Measurements from ENCODE around the gene RICTOR. TPM values are rescaled to one million over a fixed set of nuclear protein-coding genes. Genes with fewer than 3 reads are reported as not detected.

RICTOR gene
- total and polyA plus RNA-seq, 2 donors (not counting 3 experiments of a cell fraction or from before 2014, with no cell fraction given) = 9.2 to 38.0 TPM

DNA sequence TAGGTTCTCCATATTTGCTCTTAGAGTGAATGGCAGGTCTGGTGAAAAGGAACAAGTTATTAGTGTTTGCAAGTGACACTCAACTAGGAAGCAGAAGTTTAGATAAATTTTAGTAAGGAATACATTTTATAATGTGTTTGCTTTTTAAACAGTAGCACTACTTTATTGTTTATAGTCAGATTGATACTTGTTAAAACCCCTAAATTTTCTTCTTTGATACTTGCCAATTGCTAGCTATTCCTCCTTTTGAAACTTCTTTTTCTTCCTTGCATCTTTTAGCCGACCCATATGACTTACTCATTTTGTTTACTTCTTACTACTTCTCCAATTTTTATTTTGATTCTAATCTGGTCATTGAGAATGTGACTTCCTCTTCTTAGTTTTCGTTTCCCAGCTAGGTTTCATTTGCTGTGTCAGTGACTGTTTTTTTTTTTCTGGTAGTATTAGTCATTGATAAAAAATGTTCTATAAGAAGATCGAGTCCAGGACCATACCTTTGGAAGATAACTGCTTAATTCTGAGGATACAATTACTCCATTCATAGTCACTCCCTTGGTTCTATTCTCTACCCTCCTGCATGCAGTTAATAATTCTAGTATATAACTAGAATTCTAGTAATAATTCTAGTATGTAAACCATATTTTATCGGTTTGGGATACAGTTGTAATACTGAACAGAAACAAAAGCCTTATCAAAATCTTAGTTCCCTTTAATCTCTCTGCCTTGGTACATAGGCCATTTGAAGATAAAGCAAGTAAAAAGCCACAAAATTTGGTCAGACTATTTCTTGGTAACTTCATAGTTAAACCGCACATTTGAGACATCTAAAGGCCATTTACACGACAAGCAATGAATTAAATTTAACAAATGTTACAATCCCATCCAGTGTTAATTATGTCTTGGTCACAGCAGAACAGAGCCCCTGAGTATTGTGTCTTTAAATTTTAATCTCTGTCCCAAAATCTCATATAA, 2.8 kb upstream of the RICTOR start:
- BruUV-seq (replicated peaks) = no TSS peak
- no peak for FAIRE-seq
- Histone ChIP-seq H4K20me1 (replicated peaks; ENCODE audit: control insufficient read depth, extremely low read depth, insufficient read depth, low read length) (no peaks in the 10 kb centered on the region), H3K36me3 (ENCODE audit: control insufficient read depth in 2 of 2, extremely low read depth in 1 of 2, insufficient read depth in 2 of 2, low read length in 2 of 2) (no peaks in the 10 kb centered on the region), H3K4me1 (ENCODE audit: control insufficient read depth, extremely low read depth, insufficient read depth, low read length) (peaks cover 39% of the 10 kb centered on the region), H2AFZ (ENCODE audit: low read depth, low read length) (no peak overlapping the region), H3K9ac (replicated peaks; ENCODE audit: extremely low read depth, insufficient read depth, low read length) (peak overlapping the region; percentile 18), H3K9me1 (replicated peaks; ENCODE audit: control insufficient read depth, extremely low read depth, insufficient read depth, low read length) (no peaks in the 10 kb centered on the region), H3K27ac (ENCODE audit: insufficient read depth, low read depth, low read length) (peak overlapping the region; percentile 52), H3K27me3 (ENCODE audit: control insufficient read depth in 2 of 2, insufficient read depth in 2 of 2, low read length in 2 of 2) (no peaks in the 10 kb centered on the region), H3K4me2 (ENCODE audit: insufficient read depth, low read length) (peak overlapping the region; percentile 99), H3K79me2 (ENCODE audit: control insufficient read depth, insufficient read depth, low read length) (peaks cover 21% of the 10 kb centered on the region), H3K4me3 (replicated peaks in 1 of 3; ENCODE audit: insufficient read depth in 1 of 3, low read depth in 1 of 3, low read length in 3 of 3) (peak overlapping the region in 1 of 3 experiments; percentile 36), H3K9me3 (replicated peaks; ENCODE audit: control insufficient read depth, insufficient read depth, low read length) (no peaks in the 10 kb centered on the region)
- ChIA-PET POLR2A (interaction anchor here (0.6 kb wide), 1 partner anchor 71 kb away, joined by 6 read pairs; no protein-coding TSS in a partner anchor), CTCF (interaction anchor here (1.2 kb wide), 1 partner anchor 141 kb away, joined by 3 read pairs; no protein-coding TSS in a partner anchor)
- DNase-seq (ENCODE audit: low read depth, low spot score) = peak; percentile 61
- intact Hi-C loops (cut with micrococcal nuclease) (loop anchor here (10.0 kb wide), 3 partner anchors 138 to 468 kb away; partner anchors contain the start of genes DAB2 and FYB1), dilution Hi-C loops (cut with MboI; ENCODE audit: extremely low pct_ligation_motif_present, low sequenced_read_pairs) (no loop called here)
- no peak for TF ChIP-seq POLR2AphosphoS5 (IDR thresholded peaks at IDR 0.05; ENCODE audit: insufficient read depth, low read depth, low read length)
- TF ChIP-seq, protein P1, sequence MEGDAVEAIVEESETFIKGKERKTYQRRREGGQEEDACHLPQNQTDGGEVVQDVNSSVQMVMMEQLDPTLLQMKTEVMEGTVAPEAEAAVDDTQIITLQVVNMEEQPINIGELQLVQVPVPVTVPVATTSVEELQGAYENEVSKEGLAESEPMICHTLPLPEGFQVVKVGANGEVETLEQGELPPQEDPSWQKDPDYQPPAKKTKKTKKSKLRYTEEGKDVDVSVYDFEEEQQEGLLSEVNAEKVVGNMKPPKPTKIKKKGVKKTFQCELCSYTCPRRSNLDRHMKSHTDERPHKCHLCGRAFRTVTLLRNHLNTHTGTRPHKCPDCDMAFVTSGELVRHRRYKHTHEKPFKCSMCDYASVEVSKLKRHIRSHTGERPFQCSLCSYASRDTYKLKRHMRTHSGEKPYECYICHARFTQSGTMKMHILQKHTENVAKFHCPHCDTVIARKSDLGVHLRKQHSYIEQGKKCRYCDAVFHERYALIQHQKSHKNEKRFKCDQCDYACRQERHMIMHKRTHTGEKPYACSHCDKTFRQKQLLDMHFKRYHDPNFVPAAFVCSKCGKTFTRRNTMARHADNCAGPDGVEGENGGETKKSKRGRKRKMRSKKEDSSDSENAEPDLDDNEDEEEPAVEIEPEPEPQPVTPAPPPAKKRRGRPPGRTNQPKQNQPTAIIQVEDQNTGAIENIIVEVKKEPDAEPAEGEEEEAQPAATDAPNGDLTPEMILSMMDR (IDR thresholded peaks at IDR 0.05; ENCODE audit: extremely low read depth in 1 of 2, insufficient read depth in 1 of 2, low read depth in 1 of 2, low read length in 2 of 2) = no peak
- peak; percentile 65 for TF ChIP-seq GATA2 (IDR thresholded peaks at IDR 0.05; ENCODE audit: insufficient read depth, insufficient read length, low read depth, low read length)
- no peak for TF ChIP-seq POLR2A (IDR thresholded peaks at IDR 0.05; ENCODE audit: low read depth, low read length)
- TF ChIP-seq EZH2 (IDR thresholded peaks at IDR 0.05; ENCODE audit: borderline replicate concordance, low read depth, low read length, severe bottlenecking) = no peak
- TF ChIP-seq FOS (IDR thresholded peaks at IDR 0.05; ENCODE audit: borderline replicate concordance, insufficient read depth, low read length) = peak; percentile 71
- peak; percentile 70 for TF ChIP-seq JUN (IDR thresholded peaks at IDR 0.05; ENCODE audit: borderline replicate concordance, insufficient read depth, insufficient read length, low read depth)
- TF ChIP-seq MYC (IDR thresholded peaks at IDR 0.05; ENCODE audit: low read depth, low read length) = no peak
- TF ChIP-seq, protein P2, sequence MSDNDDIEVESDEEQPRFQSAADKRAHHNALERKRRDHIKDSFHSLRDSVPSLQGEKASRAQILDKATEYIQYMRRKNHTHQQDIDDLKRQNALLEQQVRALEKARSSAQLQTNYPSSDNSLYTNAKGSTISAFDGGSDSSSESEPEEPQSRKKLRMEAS (IDR thresholded peaks at IDR 0.05; ENCODE audit: insufficient read depth, insufficient read length) = no peak
